Hepatocyte (in vitro differentiated cells): ENCODE data around the gene SAP30BP.
A peak's percentile ranks its signal among the peaks of the same experiment; 100 is the strongest.

Experiments used
- CTCF ChIP-seq: fragments of 200-600 bp; sonication (generic); IDR thresholded peaks from 2 replicates; pipeline ENCODE4 v1.5.1; 2016; ENCODE audit warnings: antibody characterized with exemption, mild to moderate bottlenecking; ENCODE audit not compliant: poor library complexity
- EZH2 ChIP-seq: fragments of 200-600 bp; sonication (generic); IDR thresholded peaks from 2 replicates; pipeline ENCODE4 v1.6.1; 2016; ENCODE audit warnings: antibody characterized with exemption, mild to moderate bottlenecking, borderline replicate concordance
- EZH2phosphoT487 ChIP-seq: fragments of 200-600 bp; sonication (generic); IDR thresholded peaks from one replicate; pipeline ENCODE4 v1.6.1; 2018; ENCODE audit warnings: antibody characterized with exemption, mild to moderate bottlenecking, low read depth, moderate library complexity; ENCODE audit not compliant: unreplicated experiment, severe bottlenecking

DNA sequence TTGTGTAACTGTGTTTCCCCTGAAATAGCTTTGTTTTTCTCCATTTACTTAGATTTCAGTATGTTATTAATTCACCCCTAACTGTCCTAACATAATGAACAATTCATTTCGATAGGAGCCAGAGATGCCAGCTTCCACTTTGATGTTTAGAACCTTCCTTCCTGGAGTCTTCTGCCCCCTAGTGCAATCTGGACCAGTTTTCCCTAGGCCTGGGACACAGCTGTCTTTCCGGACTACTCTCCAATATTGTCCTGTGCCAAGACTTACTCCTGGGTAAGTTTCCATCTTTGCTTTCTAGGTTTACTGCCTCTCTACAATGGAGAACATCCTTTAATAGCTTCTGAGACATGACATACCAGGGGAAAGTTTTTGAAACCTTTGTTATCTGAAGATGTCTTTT, 13.0 kb upstream of the SAP30BP start:
- peak; percentile 8 for TF ChIP-seq CTCF
- TF ChIP-seq EZH2, result no peak
- TF ChIP-seq EZH2phosphoT487, result no peak
